Naive thymus-derived CD8-positive, alpha-beta T cell (primary cell): Measurements from ENCODE around the gene FADS3. TPM values are rescaled to one million over a fixed set of nuclear protein-coding genes. Genes with fewer than 3 reads are reported as not detected.
"Not testable (repeated sequence)": the region's sequence is repeated elsewhere in the genome, so short reads cannot be mapped to it uniquely, and the experiment has no call there.

Source experiments
- ATAC-seq, 2 donors: fragments of 150-1000 bp; cut with Tn5 transposase in 1 of 2; sonication (Bioruptor Pico), chemical (Tn5 transposase) in 1 of 2; 1 replicate in 1 of 2; 2 replicates in 1 of 2; pipeline ENCODE4 v1.10.0; 2021; ENCODE audit warnings: mild to moderate bottlenecking in 2 of 2, moderate library complexity in 2 of 2
- POLR2A ChIA-PET: fragments of 350-600 bp; sonication (Branson Sonifier 250); formaldehyde crosslinking; loops from one replicate; lab custom pipeline; 2021; ENCODE audit warnings: antibody characterized with exemption; lab: Charles Lee
- DNase-seq, 10 donors: peaks; one replicate each; pipeline versions ENCODE4 v3.0.0 to v3.0.0-alpha.2; 2020 to 2022
- H3K27ac Mint-ChIP-seq, 10 donors: one replicate each; pipeline ENCODE4 v1.8.0; 2020 to 2022; ENCODE audit warnings: mild to moderate bottlenecking in 10 of 10, mixed read lengths in 10 of 10, moderate library complexity in 4 of 10, inconsistent platforms in 1 of 10
- H3K27me3 Mint-ChIP-seq, 5 donors: one replicate each; pipeline ENCODE4 v1.8.0; 2021 to 2022; ENCODE audit warnings: mixed read lengths in 5 of 5
- H3K36me3 Mint-ChIP-seq, 3 donors: one replicate each; pipeline ENCODE4 v1.8.0; 2020 to 2022; ENCODE audit warnings: mixed read lengths in 3 of 3, mild to moderate bottlenecking in 2 of 3, inconsistent platforms in 1 of 3
- H3K4me1 Mint-ChIP-seq, 4 donors: one replicate each; pipeline ENCODE4 v1.8.0; 2021 to 2022; ENCODE audit warnings: mixed read lengths in 4 of 4
- H3K4me3 Mint-ChIP-seq, 10 donors: one replicate each; pipeline ENCODE4 v1.8.0; 2020 to 2022; ENCODE audit warnings: mild to moderate bottlenecking in 10 of 10, mixed read lengths in 10 of 10, moderate library complexity in 6 of 10, inconsistent platforms in 1 of 10
- H3K9me3 Mint-ChIP-seq, 9 donors: one replicate each; pipeline ENCODE4 v1.8.0; 2020 to 2022; ENCODE audit warnings: mixed read lengths in 9 of 9, mild to moderate bottlenecking in 3 of 9, inconsistent platforms in 1 of 9, moderate library complexity in 1 of 9
- polyA plus RNA-seq, 3 donors: library from polyadenylated mRNA; unstranded; fragments of 300-500 nt; fragmentation: Illumina TruSeq; gene quantifications; one replicate each; pipeline ENCODE4 v1.2.3, GENCODE V29; 2021
- total RNA-seq, 8 experiments: library from RNA in 2 of 8; stranded (reverse) in 2 of 8; gene quantifications; one replicate each; pipeline ENCODE4 v1.2.3 and lab custom pipeline; 2021 to 2026

FADS3 gene
- total and polyA plus RNA-seq, 5 experiments from 2014 or later = 0.33 to 5.7 (median 1.5) TPM

DNA sequence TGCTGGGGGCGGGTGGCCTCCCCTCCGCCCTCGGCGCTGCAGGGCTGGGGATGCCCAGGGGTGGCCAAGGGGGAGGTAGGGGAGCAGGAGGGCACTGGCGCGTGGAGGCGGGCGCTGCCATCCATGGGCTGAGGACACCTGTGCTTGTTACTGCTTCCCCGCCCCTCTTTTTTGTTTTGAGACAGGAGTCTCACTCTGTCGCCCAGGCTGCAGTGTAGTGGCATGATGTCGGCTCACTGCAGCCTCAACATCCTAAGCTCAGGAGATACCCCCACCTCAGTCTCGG, 683 bp upstream of the FADS3 start:
- DNase-seq (no peak), ATAC-seq (peak; percentile 75 to 82)
- Mint-ChIP-seq H3K4me3 (peak overlapping the region; percentile 55 to 84 (median 74)), H3K9me3 (no peaks in the 10 kb centered on the region), H3K27me3 (no peaks in the 10 kb centered on the region), H3K27ac (peak overlapping the region in 7 of 10 donors; percentile 36 to 85 (median 74)), H3K4me1 (peaks cover 2 to 13% (median 6%) of the 10 kb centered on the region in 4 donors), H3K36me3 (no peaks in the 10 kb centered on the region)
- POLR2A ChIA-PET = interaction anchor here (1.2 kb wide), 1 partner anchor 17 kb away, joined by 6 read pairs; no protein-coding TSS in a partner anchor

DNA sequence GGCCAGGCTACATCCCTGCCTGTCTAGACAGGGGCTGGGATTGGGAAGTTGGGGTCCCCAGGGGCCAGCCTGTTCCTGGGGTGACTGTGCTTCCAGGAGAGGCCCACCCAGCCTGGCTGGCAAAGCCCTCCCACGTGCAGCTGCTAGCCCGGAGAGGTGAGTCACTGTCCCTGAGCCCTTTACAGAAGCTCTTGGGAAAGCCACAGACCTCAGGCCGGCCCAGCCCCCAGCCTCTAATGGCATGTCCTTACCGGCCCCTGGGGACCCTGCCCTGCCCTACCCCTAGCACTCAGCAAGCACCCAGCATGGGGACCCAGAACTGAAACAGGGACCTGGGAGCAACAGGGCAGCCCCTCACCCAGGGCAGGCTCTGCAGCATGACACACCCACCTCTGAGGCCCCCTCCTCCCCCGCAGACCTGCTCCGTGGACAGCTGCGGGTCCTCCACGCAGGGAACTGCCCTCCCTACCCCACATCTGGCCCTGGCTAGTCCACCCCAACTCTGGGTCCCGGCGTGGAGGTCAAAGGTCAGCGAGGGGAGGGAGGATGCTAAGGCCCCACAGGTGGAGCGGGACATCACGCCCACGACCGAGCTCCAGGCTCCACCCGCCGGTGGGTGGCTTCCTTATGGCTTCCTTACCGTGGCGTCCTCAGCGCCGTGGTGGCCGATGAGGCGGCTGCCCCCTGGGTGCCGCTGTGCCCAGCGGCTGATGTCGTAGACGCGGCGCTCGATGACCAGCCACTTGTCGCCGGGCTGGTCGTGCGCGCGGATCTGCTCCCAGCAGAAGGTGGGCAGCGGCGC, 615 bp downstream of the FADS3 start:
- H3K4me3 Mint-ChIP-seq = peak overlapping the region; percentile 75 to 88 (median 82)
- no peaks in the 10 kb centered on the region for H3K36me3 Mint-ChIP-seq
- peak overlapping the region in 7 of 10 donors; percentile 19 to 81 (median 58) for H3K27ac Mint-ChIP-seq
- H3K27me3 Mint-ChIP-seq = no peaks in the 10 kb centered on the region
- peak; percentile 31 to 35 for ATAC-seq
- peak in 8 of 10 donors; percentile 10 to 70 (median 32) for DNase-seq
- POLR2A ChIA-PET = interaction anchor here (1.2 kb wide), 1 partner anchor 15 kb away, joined by 6 read pairs; no protein-coding TSS in a partner anchor
- H3K9me3 Mint-ChIP-seq = no peaks in the 10 kb centered on the region
- peaks cover 2 to 13% (median 6%) of the 10 kb centered on the region in 4 donors for H3K4me1 Mint-ChIP-seq

- no peak for ATAC-seq
- no peaks in the 10 kb centered on the region for H3K36me3 Mint-ChIP-seq
- peaks cover 2 to 13% (median 6%) of the 10 kb centered on the region in 4 donors for H3K4me1 Mint-ChIP-seq
- H3K27me3 Mint-ChIP-seq = no peaks in the 10 kb centered on the region
- H3K4me3 Mint-ChIP-seq = peak overlapping the region in 6 of 10 donors; percentile 48 to 79 (median 63)
- no peaks in the 10 kb centered on the region for H3K9me3 Mint-ChIP-seq
- no peak for DNase-seq
- peak overlapping the region in 1 of 10 donors; percentile 71 for H3K27ac Mint-ChIP-seq
- POLR2A ChIA-PET = no interaction called here
These were observed 1.5 kb downstream of the FADS3 start for GRCh38 chr11:61889831-61890230.

- Mint-ChIP-seq H3K4me3 (peak overlapping the region in 1 of 10 donors; percentile 45), H3K4me1 (peaks cover 2 to 13% (median 6%) of the 10 kb centered on the region in 4 donors), H3K27me3 (no peaks in the 10 kb centered on the region), H3K9me3 (no peaks in the 10 kb centered on the region), H3K27ac (no peak overlapping the region), H3K36me3 (no peaks in the 10 kb centered on the region)
- DNase-seq (no peak), ATAC-seq (no peak)
- POLR2A ChIA-PET = no interaction called here
These were observed 2.8 kb downstream of the FADS3 start for GRCh38 chr11:61888590-61888989.

- DNase-seq = no peak
- Mint-ChIP-seq H3K27me3 (peaks cover 0 to 5% (median 0%) of the 10 kb centered on the region in 5 donors), H3K4me3 (no peak overlapping the region), H3K9me3 (no peaks in the 10 kb centered on the region), H3K27ac (no peak overlapping the region), H3K36me3 (no peaks in the 10 kb centered on the region), H3K4me1 (peaks cover 2 to 17% (median 6%) of the 10 kb centered on the region in 4 donors)
- no peak for ATAC-seq
- POLR2A ChIA-PET = no interaction called here
These were observed 3.4 kb downstream of the FADS3 start for GRCh38 chr11:61887839-61888494.

DNA sequence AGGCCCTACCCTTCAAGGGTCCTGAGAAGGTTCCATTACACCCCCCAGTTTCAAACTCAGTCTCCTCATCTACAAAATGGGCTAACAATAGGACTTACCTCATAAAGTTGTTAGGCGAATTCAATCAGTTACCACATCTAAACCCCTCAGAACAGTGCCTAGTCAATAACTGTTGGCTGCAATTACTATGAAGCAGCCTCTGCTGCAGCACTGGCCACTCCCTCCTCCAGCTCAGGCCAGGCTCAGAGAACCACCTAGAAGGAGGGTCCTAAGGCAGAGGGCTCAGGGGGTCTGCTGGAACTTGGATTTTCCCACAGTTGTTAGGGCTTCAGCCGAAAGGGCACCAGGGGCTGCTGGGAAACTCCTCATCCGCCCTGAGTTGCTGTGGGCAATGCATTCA, 4.7 kb downstream of the FADS3 start:
- no peaks in the 10 kb centered on the region for H3K9me3 Mint-ChIP-seq
- peaks cover 2 to 14% (median 5%) of the 10 kb centered on the region in 4 donors for H3K4me1 Mint-ChIP-seq
- H3K4me3 Mint-ChIP-seq = no peak overlapping the region
- DNase-seq (no peak), ATAC-seq (no peak)
- POLR2A ChIA-PET = no interaction called here
- H3K27ac Mint-ChIP-seq = no peak overlapping the region
- H3K36me3 Mint-ChIP-seq = no peaks in the 10 kb centered on the region
- peaks cover 0 to 7% (median 0%) of the 10 kb centered on the region in 5 donors for H3K27me3 Mint-ChIP-seq

DNA sequence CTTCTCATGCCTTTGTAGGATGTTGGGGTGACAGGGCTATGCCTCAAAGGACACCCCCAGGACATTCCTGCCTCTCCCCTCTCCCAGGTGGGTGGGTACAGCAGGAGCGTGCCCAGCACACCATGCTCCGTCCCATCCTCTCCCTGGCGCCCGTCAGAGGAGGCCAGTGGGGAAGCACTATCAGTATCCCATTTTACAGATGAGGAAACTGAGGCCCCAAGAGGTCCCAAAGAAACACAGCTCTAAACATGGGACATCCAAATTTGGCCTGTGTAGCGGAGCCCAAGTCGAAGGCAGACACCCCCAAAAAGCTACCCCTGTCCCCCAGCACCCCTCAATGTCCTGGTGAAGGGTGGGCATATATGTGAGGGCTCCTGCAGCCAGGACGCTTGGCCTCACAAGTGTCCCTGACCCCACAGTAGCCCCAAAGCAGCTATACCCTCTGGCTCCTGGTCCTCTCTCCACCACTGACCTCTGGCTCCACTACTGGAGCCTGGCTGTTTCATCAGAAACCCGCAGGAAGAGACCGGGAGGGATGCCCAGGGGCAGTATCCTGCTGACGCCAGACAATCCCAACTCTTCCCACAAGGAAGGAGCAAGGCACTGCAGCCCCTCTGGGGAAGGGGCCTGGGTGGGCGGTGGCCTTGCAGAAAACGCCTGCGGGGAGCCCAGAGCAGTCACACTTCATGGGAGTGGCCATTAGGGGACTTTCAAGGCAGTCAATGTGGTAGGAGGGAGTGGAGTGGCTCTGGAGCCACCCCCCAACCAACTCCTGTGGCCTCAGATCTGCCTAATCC, 5.4 kb downstream of the FADS3 start:
- ATAC-seq = no peak
- H3K9me3 Mint-ChIP-seq = no peaks in the 10 kb centered on the region
- DNase-seq = no peak
- H3K27ac Mint-ChIP-seq = no peak overlapping the region
- H3K4me1 Mint-ChIP-seq = peaks cover 2 to 20% (median 4%) of the 10 kb centered on the region in 4 donors
- POLR2A ChIA-PET = no interaction called here
- H3K4me3 Mint-ChIP-seq = no peak overlapping the region
- peaks cover 0 to 8% (median 0%) of the 10 kb centered on the region in 5 donors for H3K27me3 Mint-ChIP-seq
- no peaks in the 10 kb centered on the region for H3K36me3 Mint-ChIP-seq

GRCh38 chr11:61885166-61885778, 6.1 kb downstream of the FADS3 start:
- Mint-ChIP-seq H3K27me3 (peaks cover 0 to 8% (median 0%) of the 10 kb centered on the region in 5 donors), H3K27ac (no peak overlapping the region), H3K9me3 (no peaks in the 10 kb centered on the region), H3K4me3 (no peak overlapping the region), H3K4me1 (peaks cover 0 to 24% (median under 1%) of the 10 kb centered on the region in 4 donors), H3K36me3 (no peaks in the 10 kb centered on the region)
- no peak for ATAC-seq
- DNase-seq = no peak
- POLR2A ChIA-PET = interaction anchor here (0.6 kb wide), 1 partner anchor 103 kb away, joined by 3 read pairs; no protein-coding TSS in a partner anchor

DNA sequence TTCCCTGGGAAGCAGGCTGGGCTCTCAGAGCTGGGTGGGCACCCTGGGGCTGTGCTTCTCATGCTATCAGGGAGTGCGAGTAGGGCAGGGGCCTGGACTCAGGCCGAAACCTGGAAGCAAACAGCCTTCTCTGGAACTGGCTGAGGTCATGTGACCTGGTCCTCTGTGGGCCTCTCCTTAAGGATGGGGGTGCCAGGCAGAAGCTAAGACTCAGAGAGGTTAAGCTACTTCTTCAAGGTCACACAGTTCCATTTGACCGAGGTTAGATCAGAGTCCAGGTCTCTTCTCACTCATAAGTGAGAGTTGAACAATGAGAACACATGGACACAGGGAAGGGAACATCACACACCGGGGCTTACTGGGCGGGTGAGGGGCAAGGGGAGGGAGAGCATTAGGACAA, 7.4 kb downstream of the FADS3 start:
- no peaks in the 10 kb centered on the region for H3K36me3 Mint-ChIP-seq
- H3K27me3 Mint-ChIP-seq = peaks cover 0 to 8% (median 0%) of the 10 kb centered on the region in 5 donors
- ATAC-seq = no peak
- H3K4me1 Mint-ChIP-seq = peaks cover 0 to 22% (median 0%) of the 10 kb centered on the region in 4 donors
- POLR2A ChIA-PET = no interaction called here
- no peak overlapping the region for H3K27ac Mint-ChIP-seq
- H3K9me3 Mint-ChIP-seq = no peaks in the 10 kb centered on the region
- no peak for DNase-seq
- H3K4me3 Mint-ChIP-seq = no peak overlapping the region

DNA sequence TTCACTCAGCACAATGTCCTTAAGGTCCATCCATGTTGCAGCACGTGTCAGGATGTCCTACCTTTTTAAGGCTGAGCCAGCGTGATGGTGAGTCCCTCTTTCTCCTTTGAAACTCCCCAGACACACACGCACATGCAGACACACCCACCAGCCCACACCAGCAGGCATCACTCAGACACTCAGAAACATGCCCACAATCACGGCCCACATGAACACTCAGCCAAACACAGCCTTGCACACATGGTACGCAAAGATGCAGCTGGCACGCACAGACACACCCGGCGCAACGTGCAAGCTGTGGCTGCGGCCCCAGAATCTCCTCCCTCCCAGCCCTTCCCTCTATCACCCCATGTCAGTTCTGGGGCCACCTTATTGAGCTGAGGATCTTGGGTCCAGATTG, 8.0 kb downstream of the FADS3 start:
- POLR2A ChIA-PET = no interaction called here
- Mint-ChIP-seq H3K4me3 (no peak overlapping the region), H3K9me3 (no peaks in the 10 kb centered on the region), H3K27ac (no peak overlapping the region), H3K4me1 (peaks cover 0 to 22% (median 0%) of the 10 kb centered on the region in 4 donors), H3K27me3 (peaks cover 0 to 8% (median 0%) of the 10 kb centered on the region in 5 donors), H3K36me3 (no peaks in the 10 kb centered on the region)
- no peak for DNase-seq
- no peak for ATAC-seq

- H3K27ac Mint-ChIP-seq = no peak overlapping the region
- peaks cover 0 to 8% (median 0%) of the 10 kb centered on the region in 5 donors for H3K27me3 Mint-ChIP-seq
- no peaks in the 10 kb centered on the region for H3K9me3 Mint-ChIP-seq
- no peak for ATAC-seq
- H3K4me3 Mint-ChIP-seq = no peak overlapping the region
- H3K4me1 Mint-ChIP-seq = peaks cover 0 to 22% (median 0%) of the 10 kb centered on the region in 4 donors
- no peaks in the 10 kb centered on the region for H3K36me3 Mint-ChIP-seq
- DNase-seq = no peak
- POLR2A ChIA-PET = interaction anchor here (0.6 kb wide), 1 partner anchor 1795 kb away, joined by 3 read pairs; no protein-coding TSS in a partner anchor
These were observed 8.5 kb downstream of the FADS3 start for GRCh38 chr11:61882879-61883278.

DNA sequence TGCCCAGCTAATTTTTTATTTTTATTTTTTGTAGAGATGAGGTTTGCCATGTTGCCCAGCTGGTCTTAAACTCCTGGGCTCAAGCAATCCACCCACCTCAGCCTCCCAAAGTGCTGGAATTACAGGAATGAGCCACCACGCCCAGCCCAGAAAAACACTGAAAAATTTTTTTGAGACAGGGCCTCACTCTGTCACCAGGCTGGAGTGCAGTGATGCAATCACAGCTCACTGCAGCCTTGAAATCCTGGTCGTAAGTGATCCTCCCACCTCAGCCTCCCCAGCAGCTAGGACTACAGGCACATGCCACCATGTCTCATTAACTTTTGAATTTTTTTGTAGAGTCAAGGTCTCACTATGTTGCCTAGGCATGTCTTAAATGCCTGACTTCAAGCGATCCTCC, 9.1 kb downstream of the FADS3 start:
- H3K4me1 Mint-ChIP-seq = peaks cover 0 to 22% (median 0%) of the 10 kb centered on the region in 4 donors
- ATAC-seq, H3K27me3 Mint-ChIP-seq, H3K4me3 Mint-ChIP-seq, H3K36me3 Mint-ChIP-seq, H3K9me3 Mint-ChIP-seq, H3K27ac Mint-ChIP-seq, DNase-seq: not testable (repeated sequence)
- POLR2A ChIA-PET = interaction anchor here (0.6 to 0.7 kb wide), 2 partner anchors 45 to 1796 kb away, joined by 3 to 5 read pairs; no protein-coding TSS in a partner anchor
